Measurements from ENCODE around the gene ST3GAL6.

ST3GAL6 gene, protein sequence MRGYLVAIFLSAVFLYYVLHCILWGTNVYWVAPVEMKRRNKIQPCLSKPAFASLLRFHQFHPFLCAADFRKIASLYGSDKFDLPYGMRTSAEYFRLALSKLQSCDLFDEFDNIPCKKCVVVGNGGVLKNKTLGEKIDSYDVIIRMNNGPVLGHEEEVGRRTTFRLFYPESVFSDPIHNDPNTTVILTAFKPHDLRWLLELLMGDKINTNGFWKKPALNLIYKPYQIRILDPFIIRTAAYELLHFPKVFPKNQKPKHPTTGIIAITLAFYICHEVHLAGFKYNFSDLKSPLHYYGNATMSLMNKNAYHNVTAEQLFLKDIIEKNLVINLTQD

DNA sequence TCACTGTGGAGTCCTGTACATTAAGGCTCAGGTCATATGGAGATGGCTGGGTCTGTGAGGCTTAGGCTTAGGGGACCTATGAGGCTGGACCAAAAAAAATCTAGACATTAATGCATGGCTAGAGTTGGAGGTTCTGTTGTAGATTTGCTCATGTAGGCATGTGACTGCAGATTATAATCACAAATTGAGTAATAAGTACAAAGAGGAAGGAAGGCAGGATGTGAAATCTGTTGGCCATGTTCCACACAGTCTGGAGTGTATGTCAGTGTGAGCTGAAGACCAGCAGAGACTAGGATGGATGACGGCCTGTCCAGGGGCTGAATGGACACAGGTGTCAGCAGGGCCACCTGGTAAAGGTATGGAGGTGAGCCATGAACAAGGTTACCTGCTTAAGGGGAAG, at the start of gene ST3GAL6:
ST3GAL6 (plus strand) TSS at position 265 of the 400 bp plus-strand sequence. CDS start 5,101 bp downstream, outside the sequence.
- no peak for DNase-seq (ENCODE audit: low read depth)

DNA sequence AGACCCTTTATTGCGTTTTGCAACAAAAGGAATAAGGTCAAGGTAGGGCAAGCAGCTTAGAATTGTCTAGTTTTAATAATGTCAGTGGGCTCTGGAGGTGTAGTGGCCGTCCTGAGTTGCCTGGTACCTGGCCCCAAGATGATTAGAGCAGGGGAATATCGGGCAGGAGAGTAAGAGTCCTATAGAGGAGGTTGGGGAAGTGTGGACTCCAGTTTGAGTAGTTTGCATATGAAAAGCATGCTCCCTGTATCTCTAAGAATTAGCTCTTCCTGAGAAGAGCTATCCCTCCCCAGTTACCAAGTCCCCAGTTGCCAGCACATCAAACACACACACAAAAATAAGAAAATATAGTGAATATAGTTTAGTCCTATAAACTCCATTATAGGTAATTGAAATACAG, 49.2 kb upstream of the ST3GAL6 start:
- DNase-seq (ENCODE audit: low read depth), result no peak

GRCh38 chr3:98717584-98717983, 45.6 kb upstream of the ST3GAL6 start:
- DNase-seq (ENCODE audit: low read depth), result no peak

- DNase-seq (ENCODE audit: low read depth), result no peak
These were observed 44.4 kb upstream of the ST3GAL6 start for GRCh38 chr3:98718730-98719129.

DNA sequence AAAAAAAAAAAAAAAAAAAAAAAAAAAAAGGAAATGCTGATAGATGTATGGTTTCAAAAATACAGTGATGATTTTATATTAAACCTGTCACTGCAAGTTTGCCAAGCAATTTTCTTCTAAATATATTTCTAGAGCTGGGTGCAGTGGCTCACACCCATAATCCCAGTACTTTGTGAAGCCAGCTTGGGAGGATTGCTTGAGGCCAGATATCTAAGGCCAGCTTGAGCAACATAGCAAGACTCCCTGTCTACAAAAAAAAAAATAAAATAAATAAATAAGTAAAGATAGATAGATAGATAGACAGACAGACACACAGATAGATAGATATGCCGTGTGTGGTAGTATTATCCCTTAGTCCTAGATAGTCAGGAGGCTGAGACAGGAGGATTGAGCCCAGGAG, 41.4 kb upstream of the ST3GAL6 start:
- DNase-seq (ENCODE audit: low read depth), result no peak

DNA sequence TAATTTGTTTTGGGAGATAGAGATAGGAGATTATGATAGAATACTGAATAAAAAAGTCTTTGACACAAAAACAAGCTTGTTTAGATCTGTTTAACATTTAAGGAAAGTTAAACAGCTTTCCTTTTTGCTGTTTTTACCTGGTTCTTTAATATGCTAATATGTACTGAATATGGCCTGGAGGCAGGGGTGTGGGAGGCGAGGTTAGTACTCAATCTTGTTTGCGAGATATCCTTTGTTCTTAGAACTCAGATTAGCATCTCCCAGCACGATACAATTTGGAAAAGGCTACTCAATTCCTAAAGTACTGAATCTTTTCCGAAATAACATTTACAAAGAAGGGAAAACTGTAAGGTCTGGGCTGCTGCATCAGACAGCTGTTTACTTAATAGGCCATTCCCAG, 40.8 kb upstream of the ST3GAL6 start:
- no peak for DNase-seq (ENCODE audit: low read depth)

- no peak for DNase-seq (ENCODE audit: low read depth)
These were observed 37.8 kb upstream of the ST3GAL6 start for GRCh38 chr3:98725352-98725751.

DNA sequence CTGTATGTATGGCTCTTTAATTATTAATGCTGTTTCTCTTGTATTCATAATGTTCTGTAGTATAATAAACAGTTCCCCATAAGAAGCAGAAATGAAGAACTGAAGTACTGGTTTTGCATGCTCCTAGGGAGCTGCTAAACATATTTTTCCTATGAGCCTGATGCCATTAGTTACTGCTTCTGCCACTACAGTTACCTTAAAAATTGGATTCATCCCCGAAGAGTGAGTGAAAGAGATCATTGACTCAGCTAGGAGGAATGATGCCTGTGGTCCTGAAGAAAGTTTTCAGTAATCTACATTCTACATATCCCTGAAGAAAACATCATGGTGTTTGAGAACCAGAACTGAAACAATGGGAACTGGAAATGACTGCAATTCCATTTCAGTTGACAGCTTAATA, 37.1 kb upstream of the ST3GAL6 start:
- no peak for DNase-seq (ENCODE audit: low read depth)

DNA sequence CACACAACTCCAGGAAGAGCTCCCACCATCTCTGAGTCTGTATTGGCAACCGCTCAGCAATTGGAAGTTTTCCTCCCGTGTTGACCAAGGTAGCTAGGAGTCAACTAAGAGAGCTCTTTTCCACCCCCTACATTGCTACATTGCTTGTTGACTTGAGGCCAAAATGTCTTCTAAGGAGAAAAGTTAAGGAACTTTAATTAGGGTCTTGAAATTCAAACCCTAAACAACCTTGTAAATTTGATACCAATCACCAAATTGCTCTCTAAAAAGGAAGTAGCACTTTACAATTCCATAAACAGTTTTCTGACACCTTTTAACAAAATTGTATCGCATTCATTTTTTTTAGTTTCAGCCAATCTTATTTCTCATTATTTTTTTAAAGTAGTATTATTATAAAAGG, 35.5 kb upstream of the ST3GAL6 start:
- no peak for DNase-seq (ENCODE audit: low read depth)

- DNase-seq (ENCODE audit: low read depth), result no peak
These were observed 34.5 kb upstream of the ST3GAL6 start for GRCh38 chr3:98728672-98729071.

GRCh38 chr3:98730338-98730737, 32.8 kb upstream of the ST3GAL6 start:
- no peak for DNase-seq (ENCODE audit: low read depth)

GRCh38 chr3:98730886-98731537, 32.1 kb upstream of the ST3GAL6 start:
- DNase-seq (ENCODE audit: low read depth), result no peak

DNA sequence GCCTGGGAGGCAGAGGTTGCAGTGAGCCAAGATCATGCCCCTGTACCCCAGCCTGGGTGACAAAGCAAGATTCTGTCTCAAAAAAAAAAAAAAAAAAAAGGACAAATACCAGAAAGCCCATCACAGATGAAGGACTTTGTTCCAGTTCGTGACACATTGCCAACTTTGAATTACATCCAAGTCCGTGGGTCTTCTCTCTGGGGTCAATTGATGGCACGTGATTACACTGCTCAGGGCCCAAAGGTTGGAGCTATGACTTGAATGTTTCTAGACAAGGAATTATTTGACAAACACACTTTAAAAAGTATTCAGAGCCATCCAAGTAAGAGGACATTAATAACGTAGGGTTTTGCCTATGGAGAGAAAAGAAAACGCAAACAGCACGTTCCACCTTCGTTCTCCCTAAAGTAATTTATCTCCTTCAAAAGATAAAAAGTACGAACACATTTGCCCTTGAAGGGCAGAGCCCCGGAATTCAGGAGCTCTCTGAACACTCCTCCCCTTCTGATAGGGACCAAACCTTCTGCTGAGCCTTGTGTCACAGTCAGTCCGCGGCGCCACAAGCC, 31.3 kb upstream of the ST3GAL6 start:
- DNase-seq (ENCODE audit: low read depth), result no peak

DNA sequence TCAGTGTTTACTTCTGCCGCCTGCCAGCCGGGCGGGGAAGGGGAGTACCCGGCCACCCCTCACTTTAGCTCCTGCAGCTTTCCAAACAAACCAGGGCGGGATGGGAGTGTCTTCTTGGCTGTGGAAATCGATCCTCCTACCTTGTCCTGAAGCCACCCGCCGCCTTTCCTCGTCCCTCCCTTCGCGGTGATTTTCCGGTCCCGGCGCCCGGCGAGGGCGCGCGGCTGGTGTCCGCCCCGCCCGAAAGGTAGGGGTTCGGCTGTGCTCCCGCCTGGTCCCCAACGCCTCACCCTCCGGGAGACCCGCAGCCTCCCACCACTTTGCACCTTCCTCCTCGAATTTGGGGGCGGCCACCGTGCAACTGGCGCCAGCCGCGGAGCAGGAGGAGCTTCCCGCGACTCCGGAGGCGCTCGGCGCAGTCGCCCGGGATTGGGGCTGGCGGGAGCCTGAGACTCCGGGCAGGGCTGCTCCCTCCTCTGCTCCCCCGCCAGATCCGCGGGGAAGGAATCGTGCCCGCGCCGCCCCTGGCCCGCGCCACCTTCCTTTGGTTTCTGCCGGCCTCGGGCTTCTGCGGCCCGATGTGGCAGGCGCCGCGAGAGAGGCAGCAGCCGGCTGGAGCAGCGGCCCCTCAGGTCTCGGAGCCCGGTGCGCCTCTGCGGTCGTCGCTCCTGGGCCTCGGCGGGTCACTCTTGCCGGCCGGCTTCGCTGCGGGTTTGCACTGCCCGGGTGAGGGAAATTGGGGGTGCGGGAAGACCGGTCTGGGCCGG, 30.7 kb upstream of the ST3GAL6 start:
- no peak for DNase-seq (ENCODE audit: low read depth)

GRCh38 chr3:98733053-98733811, 29.9 kb upstream of the ST3GAL6 start:
- DNase-seq (ENCODE audit: low read depth), result no peak

DNA sequence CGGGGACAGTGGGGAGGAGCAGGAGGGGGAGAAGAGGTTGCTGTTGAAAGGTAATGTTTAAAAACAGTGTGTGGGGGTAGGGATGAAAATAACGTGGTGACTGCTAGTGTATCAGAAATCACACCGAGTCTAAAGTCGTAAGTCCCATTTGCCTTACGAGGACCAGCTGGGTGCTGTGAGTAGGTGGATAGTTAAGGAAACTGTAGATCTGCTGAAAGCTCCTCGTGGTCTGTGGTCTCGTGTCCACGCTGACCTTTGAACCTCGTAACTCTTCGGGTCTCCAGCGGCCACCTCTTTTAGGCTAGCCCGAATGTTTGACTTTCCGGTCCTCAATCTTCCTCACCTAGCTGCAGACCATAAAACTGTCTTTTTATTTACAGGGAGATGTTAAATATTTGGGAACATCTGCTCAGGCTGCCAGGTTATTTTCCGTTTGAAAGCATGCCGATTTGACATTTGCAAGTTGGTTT, 29.3 kb upstream of the ST3GAL6 start:
- no peak for DNase-seq (ENCODE audit: low read depth)

- no peak for DNase-seq (ENCODE audit: low read depth)
These were observed 28.8 kb upstream of the ST3GAL6 start for GRCh38 chr3:98734306-98734705.

DNA sequence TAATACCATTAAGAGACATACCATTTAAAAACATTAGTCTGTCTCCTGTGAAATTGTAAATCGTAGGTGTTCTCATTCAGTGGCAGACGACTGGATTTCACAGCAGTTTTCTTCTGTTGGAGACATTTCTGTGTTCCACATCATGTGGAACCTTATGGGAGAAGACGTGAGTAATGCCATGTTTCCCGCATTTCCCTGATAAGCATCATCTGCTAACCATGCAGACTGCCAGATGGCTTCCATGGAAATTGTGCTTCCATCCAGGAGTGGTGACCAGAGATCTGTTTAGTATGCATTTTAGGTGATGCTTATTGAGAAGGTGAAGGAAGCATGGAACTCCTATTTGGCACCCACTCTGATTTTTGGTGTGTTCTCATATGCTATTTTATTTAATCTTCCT, 28.4 kb upstream of the ST3GAL6 start:
- DNase-seq (ENCODE audit: low read depth), result no peak

DNA sequence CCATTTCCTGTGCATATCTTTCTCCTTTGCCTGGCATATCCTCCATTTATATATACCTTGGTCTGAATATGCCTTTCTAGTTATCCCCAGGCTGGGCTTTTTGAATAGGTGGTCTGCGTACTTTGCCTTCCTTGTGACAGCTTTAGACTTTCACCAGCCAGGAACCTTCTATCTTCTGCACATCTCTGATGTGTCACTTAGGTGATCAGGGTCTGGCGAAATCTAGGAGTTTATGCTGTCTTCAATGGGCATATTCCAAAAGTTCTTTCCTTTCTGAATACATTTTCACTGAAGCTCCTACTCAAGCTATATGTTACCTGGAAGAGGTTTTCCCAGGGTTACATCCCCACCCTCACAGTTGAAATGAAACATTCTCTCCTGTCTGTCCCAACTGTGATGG, 27.8 kb upstream of the ST3GAL6 start:
- no peak for DNase-seq (ENCODE audit: low read depth)

DNA sequence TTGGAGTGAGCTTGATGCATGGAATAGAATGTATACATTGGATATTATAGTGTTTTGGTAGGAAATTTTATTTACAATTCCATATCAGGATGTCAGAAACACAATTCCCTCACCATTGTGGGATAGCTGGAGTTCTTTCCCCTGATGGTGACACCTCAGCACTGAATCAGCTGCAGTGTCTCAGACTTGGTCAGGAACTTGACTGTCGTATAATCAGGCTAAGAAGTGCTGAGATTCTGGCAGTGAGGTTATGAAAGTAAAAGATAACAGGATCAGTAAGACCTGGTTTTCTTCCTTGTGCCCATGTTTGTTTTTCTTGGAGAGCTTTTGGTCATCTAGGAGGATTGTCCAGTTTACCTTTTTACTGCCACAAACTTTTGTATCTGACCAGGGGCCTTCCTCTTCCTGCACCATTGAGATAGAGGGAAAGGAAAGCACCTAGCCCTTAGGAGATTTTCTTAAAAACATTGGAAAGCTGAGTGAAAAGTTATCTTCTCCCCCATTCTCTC, 27.3 kb upstream of the ST3GAL6 start:
- DNase-seq (ENCODE audit: low read depth), result no peak

- no peak for DNase-seq (ENCODE audit: low read depth)
These were observed 25.8 kb upstream of the ST3GAL6 start for GRCh38 chr3:98737301-98737700.

DNA sequence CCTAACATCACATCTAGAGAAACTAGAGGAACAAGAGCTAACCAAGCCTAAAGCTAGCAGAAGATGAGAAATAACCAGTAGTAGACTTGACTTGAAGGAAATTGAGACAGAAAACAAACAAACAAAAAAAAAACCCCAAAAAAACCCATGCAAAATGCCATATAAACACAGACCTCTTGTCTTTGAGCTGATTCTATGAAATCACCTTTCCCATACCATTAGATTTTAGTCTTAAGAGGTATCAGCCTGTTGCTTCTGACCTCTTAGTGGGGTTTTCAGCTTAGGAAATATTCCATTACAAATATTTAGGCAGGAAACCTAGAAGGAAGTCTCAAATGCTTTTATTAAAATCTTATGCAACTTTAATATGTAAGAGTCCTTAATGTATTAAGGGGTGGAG, 23.9 kb upstream of the ST3GAL6 start:
- DNase-seq (ENCODE audit: low read depth), result no peak

Measured in stimulated activated CD8-positive, alpha-beta memory T cell treated with anti-CD3 and anti-CD28 coated beads, Interleukin-15, amount 100 ng/mL, for 1 hour (primary cell).